IPS-NIHi7 (cell line): ENCODE data around the gene DLX2.
"Not testable (repeated sequence)": the region's sequence is repeated elsewhere in the genome, so short reads cannot be mapped to it uniquely, and the experiment has no call there.

ENCODE experiments used
- DNase-seq: peaks from one replicate; pipeline ENCODE4 v3.0.0; 2012; ENCODE audit warnings: mixed read lengths; ENCODE audit errors: extremely low spot score

The DLX2 gene

DNA sequence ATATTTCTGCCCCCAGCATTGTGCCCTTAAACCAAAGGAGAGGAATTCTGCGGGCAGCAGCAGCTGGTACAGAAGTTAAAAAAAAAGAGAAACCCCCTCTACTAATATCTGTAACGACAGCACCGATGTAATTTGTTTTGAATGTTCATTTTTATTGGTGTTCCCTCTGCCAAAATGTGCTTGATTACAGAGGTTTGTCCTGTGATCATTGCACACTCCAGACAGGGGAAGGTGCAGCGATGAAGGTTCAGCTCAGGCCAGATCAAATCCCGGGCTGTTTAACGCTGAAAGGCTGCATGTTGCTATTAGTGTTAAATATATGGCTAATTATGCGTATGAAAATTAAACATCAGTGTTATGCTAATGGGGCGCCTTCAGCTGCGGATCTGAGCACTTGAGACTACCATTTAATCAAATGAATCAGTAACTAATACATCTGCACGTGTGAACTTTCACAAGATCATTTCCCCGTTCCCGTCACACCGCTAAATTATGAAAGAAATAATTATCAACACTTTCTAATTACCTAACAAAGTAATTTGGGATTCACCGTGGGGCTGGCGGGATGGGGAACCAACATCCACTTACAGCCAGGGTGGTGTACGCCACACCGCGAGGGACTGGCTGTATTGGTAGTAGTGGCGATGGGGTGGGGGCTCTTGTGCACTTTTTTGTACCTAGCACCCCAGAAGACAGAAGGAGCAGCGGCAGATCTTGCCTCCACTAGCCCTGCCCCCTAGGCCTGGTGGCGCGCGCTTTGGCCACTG lies 18.9 kb downstream of the DLX2 start:
- DNase-seq = no peak

DNA sequence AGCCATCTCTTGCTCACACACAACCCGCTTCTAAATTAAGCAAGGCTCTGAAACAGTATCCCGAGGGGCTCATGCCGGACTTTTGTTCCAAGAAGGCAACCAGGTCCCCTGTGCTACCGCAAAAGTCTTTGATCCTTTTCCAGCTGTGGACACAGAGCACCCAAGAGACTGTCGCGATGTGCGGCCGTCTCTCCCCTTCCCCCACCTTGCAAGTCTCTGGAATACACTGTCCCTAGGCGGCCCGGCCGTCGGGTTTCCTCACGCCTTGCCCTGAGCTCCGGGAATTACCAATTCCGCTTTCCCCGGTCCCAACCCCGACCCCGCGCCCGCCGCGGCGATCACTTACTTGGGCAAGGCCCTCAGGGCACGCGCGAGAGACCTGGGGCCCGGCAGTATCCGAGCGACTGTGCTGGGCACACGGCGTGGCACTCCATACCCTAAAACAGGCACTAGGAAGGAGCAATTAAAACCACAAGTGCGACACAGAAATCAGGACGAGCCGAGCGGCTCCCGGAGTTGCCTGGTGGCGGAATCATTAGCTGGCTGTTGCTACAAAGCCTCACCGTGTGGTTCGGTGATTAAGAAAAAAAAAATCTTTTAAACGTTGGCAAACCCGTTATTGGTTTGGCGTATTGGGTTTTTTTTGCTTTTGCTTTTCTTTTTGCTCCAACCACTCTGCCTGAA lies 19.6 kb downstream of the DLX2 start:
- peak; percentile 22 for DNase-seq

DNA sequence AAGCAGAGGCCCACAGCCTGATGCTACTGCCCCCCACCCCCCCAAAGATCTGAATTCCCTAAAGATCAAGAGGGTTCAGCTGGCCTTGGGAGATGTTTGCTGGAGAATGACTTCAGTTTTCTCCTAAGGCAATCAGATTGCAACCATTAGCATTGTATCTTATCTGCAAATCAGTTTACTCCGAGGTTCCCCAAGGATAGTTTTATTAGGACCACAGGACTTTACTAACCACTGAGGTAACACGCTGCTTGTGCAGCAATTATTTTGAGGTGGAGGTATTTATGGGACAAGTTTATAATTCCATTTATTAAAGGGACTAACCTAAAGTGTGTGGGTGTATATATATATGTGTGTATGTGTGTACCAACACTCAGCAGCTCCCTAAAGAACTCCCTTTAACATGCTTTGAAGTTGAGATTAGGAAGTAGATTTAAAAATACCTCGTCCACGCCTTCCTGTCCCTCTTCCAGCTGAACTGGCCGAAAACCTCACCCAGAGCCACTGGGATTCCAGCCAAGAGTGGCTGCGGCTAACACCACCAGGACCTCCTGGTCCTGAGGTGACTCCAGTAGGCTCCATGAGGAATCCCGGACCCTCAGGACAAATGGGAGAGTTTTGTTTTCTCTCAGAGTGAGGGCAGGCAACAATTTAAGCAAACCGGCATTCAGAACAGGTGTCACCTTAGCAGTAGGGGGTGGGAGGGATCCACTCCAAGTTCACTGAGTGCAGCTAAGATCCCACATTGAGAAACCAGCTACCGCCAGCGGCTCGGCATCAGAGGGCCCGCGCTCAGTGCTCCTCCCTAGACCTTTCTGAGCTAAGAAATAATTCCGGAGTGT lies 20.4 kb downstream of the DLX2 start:
- DNase-seq = peak; percentile 16

DNA sequence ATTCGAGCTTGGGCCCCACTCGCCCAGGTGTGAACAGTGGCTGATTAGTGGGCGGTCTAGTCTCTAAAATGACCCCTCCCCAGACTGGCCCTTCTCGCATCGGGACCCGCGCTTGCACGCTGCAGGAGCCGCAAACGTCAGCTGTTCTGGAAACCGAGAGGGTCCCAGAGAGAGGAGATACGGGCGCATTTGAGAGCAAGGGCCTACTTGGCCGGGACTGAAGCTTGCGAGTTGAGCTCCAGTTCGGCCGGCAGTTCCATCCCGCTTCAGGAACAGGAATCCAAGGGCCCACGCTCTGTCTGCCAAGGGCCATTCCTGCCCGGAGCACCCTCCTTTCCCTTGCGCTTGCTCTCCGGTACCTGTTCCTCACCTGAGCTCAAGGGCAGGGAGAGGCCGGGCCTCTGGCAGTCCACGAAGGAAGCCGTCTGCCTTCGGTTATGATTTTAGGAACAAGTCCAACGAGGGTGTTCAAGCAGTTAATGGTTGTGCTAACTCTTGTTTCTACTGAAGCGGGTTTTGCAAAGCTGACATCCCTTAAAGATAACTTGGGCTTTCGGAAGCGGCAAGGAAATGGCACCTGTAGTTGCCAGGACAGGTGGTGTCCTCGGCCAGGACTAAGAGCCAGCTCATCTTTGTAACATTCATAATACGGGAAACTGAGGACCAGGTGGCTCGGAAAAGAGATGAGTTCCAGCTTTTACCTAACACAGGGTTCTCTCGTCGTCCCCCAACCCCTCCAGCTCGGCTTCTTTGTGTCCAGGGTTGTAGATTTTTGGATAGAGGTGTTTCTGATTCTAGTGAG lies 21.3 kb downstream of the DLX2 start:
- peak; percentile 57 for DNase-seq

DNA sequence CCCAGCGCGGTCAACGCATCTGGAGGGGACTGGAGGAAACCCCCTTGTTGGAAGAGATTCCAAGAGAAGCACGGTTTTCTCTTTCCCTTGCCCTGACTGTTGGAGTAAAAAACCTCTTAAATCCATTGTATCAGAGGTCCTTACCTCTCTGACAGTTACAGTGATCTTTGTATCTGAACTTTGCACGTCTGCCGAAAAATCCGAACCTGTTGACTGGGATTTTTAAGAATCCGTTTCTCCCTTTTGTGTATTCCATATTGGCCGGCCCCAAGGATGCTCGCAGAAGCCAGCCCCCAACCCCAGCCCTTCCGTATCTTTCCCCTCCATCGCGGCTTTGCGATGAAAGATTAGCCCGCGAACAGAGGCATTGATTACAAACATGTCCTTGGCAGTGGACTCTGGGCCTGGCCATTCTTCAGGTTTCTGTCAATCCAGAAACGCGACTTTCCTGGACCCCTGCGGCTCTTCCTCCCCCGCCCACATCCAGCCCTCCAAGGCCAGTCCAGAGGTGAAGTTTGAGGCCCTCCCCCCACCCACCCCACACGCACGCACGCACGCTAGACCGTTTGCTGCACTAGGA lies 22.0 kb downstream of the DLX2 start:
- peak; percentile 45 for DNase-seq

DNA sequence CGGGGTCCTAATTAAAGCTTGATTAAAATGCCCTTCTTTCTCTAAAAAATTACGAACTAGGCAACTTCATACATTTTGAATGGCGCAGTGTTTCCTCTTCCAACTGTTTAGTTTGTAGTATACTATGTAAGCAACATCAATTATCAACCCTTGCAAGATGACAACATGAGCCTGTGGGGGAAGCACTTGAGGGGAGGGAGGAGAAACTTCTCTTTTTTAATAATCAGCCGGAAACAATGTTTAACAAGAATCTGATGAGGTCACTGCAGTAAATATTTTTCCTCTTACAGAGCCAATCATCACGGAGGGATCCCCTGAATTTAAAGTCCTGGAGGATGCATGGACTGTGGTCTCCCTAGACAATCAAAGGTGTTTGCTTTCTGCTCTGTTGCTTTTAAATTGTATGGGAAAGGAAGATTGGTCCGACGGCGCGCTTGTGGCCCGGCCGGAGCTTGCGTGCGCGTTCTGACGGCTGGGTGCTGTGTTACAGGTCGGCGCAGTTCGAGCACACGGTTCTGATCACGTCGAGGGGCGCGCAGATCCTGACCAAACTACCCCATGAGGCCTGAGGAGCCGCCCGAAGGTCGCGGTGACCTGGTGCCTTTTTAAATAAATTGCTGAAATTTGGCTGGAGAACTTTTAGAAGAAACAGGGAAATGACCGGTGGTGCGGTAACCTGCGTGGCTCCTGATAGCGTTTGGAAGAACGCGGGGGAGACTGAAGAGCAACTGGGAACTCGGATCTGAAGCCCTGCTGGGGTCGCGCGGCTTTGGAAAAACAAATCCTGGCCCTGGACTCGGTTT lies 22.7 kb downstream of the DLX2 start:
- no peak for DNase-seq

DNA sequence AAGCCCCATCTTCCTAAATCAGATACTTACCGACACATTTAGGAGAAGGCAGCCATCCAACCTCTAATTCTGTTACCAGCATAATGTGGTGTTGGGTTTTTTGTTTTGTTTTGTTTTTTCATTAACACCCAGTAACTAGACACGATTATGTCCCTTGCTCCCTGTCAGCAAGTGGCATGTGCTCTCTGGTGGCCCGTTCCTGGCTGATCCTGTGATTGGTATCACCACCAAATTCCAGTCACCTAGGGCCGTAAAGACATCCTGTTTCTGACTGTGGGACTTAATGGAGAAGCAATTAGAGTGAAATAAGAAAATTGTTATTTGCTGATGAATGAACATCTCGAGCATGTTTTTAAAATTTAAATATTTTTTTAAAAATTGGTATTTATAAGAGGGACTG lies 23.3 kb downstream of the DLX2 start:
- no peak for DNase-seq

DNA sequence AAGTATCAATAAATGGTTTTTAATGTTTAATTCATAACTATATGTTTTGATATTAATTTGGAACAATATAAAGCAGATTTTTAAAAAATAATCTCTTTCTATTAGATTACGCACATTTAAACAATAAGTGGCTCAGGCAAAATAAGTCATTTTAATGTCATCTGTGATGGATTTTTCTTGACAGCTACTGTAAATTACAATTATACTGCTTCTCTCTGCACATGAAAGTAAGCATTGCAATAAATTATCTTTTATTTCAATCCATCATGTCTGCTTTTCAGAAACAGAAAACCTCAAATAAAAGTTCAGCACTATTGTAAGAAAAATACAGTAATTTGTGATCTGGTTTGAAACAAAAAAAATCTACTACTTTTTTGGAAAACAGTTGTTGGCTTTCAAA lies 28.4 kb downstream of the DLX2 start:
- DNase-seq = no peak

DNA sequence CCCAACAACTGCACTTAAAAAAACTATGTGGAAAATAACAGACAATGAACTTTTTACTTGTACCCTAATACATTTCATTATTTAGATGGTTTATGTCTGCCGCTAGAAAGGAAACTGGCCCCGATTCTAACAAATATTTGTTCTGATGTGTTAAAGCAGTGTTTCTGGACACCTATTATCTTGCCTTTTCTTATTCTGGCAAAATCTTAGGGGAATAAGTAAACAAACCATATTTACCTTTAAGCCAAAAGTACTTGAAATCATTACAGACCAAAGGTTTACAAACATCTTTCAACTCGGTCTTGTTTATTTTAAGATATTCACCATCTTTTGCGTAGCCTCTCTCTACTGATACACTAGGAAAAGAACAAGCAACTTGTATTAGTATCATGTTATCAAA lies 29.2 kb downstream of the DLX2 start:
- DNase-seq = no peak

DNA sequence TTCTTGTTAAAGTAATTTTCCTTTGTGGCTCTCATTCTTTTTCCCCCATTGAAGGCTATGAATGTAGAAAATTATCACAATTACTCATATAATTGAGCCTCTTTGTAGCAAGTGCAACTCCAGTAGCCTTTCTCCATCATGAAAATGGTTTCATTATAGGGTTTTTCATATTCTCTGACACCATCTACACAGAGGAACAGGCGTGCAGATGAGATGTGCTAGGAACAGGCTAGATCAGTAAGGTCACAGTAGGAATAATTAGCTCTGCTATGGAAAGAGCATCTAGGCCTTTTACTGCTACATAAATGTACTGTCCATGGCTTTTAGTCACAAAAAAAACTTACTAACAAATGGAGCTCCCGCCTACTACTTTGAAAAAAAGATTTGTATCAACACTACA lies 30.0 kb downstream of the DLX2 start:
- DNase-seq = no peak

DNA sequence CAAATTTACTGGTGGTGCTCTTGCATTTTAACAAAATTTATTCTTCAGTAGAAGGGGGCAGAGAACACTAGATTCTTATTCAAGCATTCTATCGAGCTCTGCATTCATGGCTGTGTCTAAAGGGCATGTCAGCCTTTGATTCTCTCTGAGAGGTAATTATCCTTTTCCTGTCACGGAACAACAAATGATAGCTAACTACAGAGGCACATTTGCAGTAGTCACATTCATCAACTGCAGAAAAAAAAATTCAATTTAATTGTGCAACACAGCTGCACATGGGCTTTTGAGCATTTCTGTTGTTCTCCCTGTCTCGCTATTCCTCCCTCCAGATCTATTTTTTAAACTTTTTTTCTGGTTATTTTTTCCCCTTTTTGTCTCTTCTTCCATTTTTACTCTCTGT lies 30.4 kb downstream of the DLX2 start:
- no peak for DNase-seq

DNA sequence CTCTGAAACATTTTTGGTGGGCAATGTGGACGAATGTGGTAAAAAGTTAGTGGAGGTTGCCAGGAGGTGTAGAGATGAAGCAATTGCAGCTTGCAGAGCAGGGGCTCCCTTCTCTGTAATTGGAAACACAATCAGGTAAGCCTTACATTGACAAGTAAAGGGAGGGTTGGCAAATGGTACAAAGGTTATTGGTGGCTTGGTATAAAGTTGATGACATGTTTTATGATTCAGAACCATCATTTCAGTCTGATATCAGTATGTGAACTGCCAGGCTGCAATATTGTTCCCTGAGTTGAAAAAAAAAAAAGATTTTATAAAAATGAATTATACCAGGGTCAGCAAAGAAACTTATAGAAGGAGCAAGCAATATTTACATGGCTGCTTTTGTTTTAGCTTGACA lies 31.8 kb downstream of the DLX2 start:
- DNase-seq = no peak

DNA sequence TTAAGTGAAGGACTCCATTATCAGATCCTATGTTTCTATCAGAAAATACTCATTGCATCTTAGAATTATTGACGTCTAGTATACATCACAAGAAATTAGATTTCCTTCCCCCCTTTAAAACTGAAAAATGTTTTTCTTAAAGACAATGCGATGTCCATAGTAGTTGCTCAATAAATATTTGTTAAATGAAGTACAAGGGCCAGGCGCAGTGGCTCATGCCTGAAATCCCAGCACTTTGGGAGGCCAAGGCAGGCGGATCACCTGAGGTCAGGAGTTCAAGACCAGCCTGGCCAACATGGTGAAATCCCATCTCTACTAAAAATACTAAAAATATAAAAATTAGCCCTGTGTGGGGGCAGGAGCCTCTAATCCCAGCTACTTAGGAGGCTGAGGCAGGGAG lies 34.8 kb downstream of the DLX2 start:
- not testable (repeated sequence) for DNase-seq

DNA sequence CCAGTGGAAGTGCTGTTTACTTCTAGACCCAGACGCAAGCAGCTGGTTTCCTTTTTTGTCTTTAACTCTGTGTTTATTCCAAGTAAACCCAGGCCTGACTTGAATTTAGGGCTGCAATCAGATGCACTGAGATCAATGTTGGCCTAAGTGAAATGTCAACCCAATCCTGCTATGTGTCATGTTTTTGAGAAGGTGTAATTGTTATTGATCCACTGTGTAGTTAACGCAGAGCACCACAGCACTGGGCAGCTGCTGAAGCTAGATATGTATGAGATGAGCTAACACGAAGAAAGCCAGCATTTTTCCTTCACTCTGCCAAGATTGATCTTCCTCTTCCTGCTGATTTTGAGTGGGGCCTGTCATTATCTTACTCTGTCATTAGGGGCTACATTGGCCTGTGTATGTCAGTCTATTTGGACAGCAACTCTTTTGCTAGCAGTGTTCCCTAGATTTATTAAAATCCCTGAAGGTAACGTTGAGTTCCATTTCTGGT lies 36.3 kb downstream of the DLX2 start:
- DNase-seq = no peak

DNA sequence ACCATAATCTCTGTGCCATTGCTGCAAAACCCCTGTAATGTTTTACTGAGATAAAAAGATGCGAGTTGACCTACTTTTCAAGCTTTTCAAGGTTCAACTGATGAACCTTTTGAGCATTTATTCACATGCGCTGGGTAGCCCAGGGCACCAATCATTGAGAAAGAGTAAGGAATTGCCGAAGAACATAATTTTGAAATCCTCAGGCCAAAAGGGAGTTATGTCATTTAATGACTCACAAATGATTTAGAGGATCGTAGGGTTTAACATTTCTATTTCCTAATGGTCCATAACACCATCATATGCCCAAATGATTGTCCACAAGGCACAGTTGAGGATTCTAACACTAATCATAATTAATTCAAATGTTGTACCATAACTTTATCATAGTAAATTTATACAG lies 37.6 kb downstream of the DLX2 start:
- DNase-seq = no peak

DNA sequence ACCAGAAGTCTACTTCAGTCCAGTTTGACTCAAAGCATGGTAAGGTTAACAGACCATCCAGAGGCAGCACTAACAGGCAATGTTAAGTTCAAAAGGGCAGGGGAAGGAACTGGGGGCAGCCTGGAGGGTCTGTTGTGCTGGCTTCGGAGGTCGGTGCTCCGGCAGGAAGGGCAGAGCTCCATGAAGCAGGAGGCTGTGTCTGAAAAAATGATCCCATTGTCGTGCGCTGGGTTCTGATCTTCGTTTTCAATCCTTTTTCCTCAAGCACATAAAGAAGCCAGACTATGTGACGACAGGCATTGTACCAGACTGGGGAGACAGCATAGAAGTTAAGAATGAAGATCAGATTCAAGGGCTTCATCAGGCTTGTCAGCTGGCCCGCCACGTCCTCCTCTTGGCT lies 39.3 kb downstream of the DLX2 start:
- no peak for DNase-seq

DNA sequence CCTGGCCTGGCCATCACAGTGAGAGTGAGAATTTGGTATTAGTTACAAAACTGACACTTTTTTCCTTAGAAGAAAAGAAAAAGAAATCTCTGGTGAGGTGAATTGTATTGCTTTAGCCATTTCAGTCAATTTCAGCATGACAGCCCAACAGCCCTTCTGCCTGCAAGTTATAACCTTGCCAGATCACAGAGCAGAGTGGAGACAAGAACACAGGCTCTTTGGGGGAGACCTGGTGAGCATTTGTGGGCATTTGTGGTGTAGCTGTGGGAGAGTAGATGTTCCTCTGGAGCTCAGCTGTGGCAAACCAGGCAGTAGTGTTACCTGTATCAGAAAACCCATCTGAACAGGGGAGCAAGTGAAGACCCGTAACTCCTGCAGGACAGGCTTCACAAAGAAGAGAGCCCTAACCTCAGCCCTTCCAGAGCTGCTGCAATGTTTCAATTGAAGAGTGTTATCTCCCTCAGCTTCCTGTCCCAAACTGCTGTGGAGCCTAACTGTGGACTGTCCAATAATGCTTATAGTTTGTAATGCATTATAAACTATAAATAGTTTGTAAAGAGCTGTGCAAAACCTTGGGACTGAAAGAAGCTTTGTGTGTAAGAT lies 40.2 kb downstream of the DLX2 start:
- DNase-seq = no peak

DNA sequence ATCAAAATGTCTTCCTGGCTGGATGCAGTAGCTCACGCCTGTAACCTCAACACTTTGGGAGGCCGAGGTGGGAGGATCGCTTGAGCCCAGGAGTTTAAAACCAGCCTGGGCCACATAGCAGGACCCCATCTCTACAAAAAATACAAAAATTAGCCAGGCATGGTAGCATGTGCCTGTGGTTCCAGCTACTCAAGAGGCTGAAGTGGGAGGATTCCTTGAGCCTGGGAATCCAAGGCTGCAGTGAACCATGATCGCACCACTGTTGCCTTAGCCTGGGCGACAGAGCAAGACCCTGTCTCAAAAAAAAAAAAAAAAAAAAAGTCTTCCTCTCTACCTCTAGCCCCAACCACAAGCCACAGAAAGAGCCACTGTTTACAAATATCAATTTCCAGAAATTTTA lies 42.6 kb downstream of the DLX2 start:
- not testable (repeated sequence) for DNase-seq

DNA sequence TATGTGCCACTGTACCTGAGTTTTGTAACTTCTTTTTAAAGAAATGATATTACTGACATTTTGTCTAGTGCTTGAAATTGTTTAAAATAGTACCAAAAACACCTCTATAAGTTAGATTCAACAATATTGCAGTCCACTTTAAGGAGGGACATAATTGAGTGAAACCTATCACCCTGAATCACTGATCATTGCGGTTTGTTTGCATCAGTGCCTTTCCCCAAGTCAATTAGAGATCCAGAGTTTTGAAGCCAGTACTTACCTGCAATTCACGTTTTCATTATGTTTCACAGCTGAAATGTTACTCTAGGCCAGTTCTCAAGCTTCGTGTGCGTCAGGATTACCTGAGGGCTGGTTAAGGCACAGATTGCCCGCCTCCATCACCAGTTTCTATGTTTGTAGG lies 44.0 kb downstream of the DLX2 start:
- no peak for DNase-seq

DNA sequence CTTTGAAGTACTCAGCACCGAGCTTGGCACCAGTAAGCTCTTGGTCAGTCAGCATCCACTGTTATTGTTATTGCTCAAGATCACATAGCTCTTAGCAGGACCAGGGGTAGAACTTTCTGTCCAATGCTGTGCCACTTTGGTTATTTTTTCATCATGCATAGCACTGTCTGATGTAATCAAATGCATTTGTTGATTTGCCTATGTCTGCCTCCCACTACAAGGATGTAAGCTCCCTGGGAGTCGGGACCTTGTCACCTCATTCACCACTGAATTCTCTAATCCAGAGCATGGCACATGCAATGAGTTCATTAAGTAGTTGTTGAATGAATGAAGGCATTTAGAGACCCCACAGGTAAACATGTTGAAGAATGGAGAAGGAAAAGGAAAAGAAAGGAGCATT lies 46.4 kb downstream of the DLX2 start:
- DNase-seq = no peak
